Mucosa of gallbladder (tissue), 1 donor: ENCODE measurements around the gene GRID2. TPM values are rescaled to one million over a fixed set of nuclear protein-coding genes. Genes with fewer than 3 reads are reported as not detected.
"Not testable (repeated sequence)": the region's sequence is repeated elsewhere in the genome, so short reads cannot be mapped to it uniquely, and the experiment has no call there.

ENCODE experiments used
- DNase-seq: peaks from one replicate; pipeline ENCODE4 v3.0.0-alpha.2; 2020; ENCODE audit warnings: low spot score
- total RNA-seq: library from RNA; stranded (reverse); gene quantifications from one replicate; pipeline ENCODE4 v1.2.1, GENCODE V29; 2021
- donor health status: DM: no; HTN: no; CAD: no.

The GRID2 gene
- total RNA-seq, 1 donor from 2014 or later: 0.03 TPM

- DNase-seq: not testable (repeated sequence)
Observed at GRCh38 chr4:92438722-92439121, 135.0 kb downstream of the GRID2 start.

DNA sequence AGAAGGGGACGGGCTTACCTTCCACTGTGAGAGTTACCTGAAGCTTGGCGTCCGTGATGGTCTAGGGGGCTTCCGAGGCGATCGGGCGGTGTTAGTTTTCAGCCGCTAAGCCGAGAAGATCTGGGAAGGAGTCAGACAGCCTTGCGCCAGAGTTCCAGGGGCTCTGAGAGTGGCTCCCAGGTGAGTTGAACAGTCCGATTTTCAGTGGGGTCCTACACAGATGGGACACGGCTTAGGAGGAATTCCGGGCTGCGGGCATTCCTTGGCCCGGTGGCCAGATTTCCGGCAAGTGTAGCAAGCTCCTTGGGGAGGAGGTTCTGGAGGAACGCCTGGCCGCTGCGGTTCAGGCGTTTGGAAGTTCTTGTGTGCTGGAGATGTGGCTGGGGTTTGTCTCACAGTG, 138.4 kb downstream of the GRID2 start:
- DNase-seq: not testable (repeated sequence)

DNA sequence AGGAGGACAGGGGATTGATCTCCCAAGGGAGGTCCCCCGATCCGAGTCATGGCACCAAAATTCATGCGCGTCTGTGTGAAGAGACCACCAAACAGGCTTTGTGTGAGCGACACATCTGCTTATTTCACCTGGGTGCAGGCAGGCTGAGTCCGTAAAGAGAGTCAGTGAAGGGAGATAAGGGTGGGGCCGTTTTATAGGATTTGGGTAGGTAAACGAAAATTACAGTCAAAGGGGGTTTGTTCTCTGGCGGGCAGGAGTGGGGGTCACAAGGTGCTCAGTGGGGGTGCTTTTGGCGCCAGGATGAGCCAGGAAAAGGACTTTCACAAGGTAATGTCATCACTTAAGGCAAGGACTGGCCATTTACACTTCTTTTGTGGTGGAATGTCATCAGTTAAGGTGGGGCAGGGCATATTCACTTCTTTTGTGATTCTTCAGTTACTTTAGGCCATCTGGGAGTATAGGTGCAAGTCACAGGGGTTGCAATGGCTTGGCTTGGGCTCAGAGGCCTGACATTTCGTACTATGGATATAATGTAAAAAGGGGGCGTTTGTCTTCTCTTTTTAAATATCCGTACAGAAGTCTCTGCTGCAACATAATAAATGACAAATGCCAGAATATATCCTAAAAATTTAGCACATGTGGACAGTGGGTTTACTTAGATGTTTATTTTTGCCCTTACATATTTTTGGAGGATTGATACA, 140.5 kb downstream of the GRID2 start:
- not testable (repeated sequence) for DNase-seq

DNA sequence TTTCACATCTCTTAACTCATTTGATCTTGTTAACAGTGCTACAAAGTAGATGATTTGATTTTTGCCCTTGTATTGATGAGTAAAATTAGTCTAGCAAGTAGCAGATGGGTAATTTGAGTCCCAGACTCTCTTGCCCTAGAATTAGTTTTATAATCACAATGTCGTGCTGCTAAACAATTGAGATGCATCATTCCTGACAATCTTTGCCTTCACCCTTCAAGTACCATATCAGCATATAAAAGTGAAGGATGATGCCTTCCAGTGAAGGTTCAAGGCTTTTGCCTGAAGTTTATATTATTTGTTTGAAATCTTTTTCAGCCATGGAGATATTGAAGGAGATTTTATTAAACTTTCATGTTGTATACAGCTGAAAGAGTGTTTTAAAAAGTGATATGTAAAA, 141.4 kb downstream of the GRID2 start:
- no peak for DNase-seq

DNA sequence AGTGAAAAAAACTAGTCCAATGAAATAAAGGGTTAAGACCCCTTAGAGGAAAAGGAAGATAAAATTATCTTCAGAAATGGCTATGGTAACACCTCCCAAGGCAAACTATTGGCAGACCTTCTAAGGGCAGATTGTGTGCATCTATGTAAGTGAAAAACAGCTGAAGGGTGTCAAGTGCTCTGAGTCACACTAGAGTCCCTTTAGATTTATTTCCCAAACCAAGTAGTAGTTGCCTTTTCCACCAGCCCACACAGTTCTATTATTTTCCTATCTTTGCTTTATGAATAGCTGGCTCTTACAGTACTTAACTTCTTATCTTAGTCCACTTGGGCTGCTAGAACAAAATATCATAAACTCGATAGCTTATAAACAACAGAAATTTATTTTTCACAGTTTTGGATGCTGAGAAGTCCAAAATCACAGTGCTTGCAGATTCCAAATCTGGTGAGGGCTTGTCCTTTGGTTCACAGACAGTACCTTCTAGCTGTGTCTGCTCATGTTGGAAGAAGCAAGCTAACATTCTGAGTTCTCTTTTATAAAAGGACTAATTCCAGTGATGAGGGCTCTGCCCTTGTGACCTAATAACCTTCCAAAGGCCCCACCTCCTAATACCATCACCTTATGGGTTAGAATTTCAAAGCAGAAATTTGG, 143.6 kb downstream of the GRID2 start:
- no peak for DNase-seq

DNA sequence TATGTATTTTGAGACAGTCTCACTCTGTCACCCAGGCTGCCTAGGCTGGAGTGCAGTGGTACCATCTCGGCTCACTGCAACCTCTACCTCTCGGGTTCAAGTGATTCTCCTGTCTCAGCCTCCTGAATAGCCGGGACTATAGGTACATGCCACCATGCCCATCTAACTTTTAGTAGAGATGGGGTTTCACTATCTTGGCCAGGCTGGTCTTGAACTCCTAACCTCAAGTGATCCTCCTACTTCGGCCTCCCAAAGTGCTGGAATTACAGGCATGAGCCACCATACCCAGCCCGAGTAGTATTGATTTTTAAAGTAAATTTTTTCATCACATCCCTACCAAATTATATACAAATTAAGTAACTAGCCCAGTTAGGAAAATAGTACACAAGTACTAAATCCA, 144.4 kb downstream of the GRID2 start:
- DNase-seq: not testable (repeated sequence)

GRCh38 chr4:92450694-92451093, 146.9 kb downstream of the GRID2 start:
- no peak for DNase-seq

- DNase-seq: no peak
Observed at GRCh38 chr4:92451782-92452181, 148.0 kb downstream of the GRID2 start.

- not testable (repeated sequence) for DNase-seq
Observed at GRCh38 chr4:92452383-92452782, 148.6 kb downstream of the GRID2 start.

GRCh38 chr4:92455329-92455839, 151.6 kb downstream of the GRID2 start:
- no peak for DNase-seq

DNA sequence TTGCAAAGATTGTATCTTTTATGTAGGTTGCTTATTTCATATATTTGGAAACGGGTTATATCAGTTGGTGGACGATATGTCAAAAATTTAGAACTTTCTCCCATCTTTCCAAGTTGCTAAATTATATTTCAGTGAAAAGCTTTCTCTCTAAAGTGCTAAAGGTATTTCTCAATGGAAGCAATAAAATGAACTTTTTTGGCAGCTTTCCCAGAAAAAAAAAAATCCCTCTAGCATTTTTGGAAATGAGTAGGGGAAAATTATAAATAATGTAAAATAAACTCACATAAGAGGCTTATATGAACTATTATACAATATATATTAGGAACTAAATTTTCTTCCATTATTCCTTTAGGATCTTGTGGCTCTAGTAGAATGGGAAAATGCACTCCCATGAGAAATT, 152.2 kb downstream of the GRID2 start:
- DNase-seq: no peak

- DNase-seq: no peak
Observed at GRCh38 chr4:92461732-92462131, 158.0 kb downstream of the GRID2 start.

DNA sequence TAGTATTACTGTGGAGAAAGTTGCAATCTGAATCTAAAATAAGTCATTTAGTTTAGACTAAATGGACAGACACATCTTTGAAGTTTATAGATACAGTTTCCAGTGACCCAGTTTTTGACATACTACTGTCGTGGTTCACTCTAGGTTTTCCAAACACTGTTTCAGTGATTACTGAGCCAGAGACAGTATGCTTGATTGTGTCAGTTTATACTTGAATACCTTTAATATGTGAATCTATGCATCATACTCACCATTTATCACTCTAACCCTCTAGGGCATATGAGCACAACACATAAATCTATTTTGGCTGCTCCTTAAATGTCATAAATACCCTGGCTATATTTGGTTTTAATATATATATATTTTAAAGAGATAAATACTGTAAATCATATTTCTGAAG, 173.5 kb downstream of the GRID2 start:
- no peak for DNase-seq

- DNase-seq: no peak
Observed at GRCh38 chr4:92483341-92483740, 179.6 kb downstream of the GRID2 start.

DNA sequence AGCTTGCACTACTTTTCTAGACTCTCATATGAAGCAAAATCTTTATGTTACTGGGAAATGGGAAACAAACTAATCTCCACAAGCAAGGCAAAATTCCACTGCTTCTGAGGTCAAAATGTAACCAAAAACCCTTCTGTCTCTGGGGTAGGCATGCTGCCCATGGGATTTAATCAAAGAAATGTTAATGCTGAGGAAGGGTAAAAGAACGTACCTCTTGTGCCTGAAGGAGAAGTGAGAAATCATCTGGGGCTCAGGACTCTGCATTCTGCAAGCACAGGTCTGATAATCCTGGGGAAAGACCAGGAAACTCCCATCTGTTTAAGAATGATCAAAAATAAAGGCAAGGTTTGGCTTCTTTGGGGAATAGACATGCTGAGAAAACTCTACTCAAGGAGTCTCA, 184.7 kb downstream of the GRID2 start:
- no peak for DNase-seq

DNA sequence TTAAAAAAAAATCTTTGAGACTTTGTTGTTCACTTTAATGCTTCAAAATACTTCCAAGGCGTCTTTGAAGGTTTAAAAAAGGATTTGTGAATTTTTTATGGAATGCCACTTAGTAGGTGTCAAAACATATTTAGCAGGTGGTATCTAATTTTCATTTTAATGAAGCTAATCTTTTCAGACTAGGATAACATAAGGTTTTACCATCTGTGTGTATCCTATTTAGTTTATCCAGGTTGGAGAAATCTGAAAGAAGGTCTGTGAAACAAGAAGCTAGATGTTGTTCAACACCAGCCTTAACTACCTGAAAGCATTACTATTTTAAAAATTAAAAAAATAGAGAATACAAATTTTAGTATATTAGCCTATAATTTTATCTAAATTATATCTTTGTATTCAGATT, 193.4 kb downstream of the GRID2 start:
- no peak for DNase-seq

DNA sequence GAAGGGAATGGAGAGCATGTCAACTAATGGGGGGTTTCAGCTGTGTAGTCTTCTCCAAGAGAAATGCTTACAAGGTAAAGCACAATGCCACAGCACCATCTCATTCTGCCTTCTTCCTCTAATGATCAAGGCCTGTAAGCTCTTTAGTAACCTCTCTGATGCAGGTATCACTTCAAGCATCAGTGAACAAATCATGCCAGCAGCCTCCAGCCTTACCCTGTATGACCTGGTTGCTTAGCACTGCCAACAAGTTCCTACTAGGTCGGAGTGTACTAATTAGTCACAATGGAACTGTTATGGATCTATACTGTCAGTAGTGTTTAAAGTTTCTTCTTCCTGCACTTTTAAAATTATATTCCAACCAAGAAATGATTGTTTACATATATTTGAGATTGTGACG, 197.7 kb downstream of the GRID2 start:
- DNase-seq: no peak

DNA sequence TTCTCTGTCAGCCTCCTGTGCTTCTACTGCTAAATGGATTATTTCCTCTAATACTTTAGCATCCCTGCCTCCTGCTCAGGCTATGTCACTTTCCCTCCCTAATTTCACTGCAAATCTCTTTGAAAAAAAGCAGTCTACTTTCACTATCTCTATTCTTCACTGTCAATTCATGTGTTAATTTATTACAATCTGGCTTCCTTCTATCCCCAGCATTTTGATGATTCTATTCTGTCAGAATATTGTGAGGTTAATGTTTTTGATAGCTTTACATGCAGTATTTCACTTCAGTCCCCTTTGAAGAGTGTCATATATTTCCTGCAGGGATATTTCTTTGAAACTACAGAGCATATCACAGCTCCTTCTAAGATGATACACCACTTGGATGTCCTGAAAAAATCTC, 203.2 kb downstream of the GRID2 start:
- DNase-seq: no peak

GRCh38 chr4:92514627-92515026, 210.9 kb downstream of the GRID2 start:
- no peak for DNase-seq

DNA sequence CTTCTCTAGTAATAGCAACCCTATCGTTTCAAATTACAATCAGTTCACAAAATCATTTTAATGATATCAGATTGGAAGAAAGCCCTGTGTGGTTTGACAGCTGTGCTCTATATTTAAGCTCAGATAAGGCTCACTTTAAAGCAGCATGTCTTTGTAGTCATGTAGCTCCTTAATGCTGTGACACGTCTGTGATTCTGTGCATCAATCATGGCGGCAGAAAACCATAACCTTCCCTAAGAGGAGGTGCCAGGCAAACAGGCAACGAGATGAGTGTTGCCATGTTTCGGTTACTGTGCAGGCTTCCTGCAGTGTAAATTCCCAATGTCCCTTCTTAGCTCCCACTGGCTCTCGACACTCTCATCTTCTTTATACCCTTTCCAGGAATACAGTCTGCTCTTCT, 212.7 kb downstream of the GRID2 start:
- no peak for DNase-seq

DNA sequence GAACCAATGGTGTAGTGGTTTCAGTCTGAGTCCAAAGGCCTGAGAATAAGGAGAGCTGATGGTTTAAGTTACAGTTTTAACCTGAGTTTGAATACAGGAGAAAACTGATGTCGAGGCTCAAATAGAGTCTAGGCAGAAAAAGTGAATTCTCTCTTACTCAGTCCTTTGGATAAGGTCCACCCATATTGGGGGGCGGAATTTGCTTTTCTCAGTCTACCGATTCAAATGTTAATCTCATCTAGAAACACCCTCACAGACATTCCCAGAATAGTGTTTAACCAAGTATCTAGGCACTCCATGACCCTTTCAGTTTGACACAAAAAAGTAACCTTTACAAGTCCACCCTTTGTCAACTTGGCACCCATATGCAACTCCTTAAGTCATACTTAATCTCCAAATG, 216.0 kb downstream of the GRID2 start:
- DNase-seq: no peak

- no peak for DNase-seq
Observed at GRCh38 chr4:92520563-92520962, 216.8 kb downstream of the GRID2 start.

GRCh38 chr4:92521941-92522340, 218.2 kb downstream of the GRID2 start:
- no peak for DNase-seq
